DOHH2 (cell line): ENCODE measurements around the gene LEPR.

Experiments used
- H3F3A ChIP-seq: fragments of 200-600 bp; sonication (generic), shearing (Covaris generic); 2 replicates; pipeline ENCODE4 v1.6.0; 2016; ENCODE audit warnings: antibody characterized with exemption, mild to moderate bottlenecking; ENCODE audit not compliant: control insufficient read depth, insufficient read depth
- H3K27ac ChIP-seq: fragments of 200-600 bp; sonication (generic); 2 replicates; pipeline ENCODE4 v1.5.1; 2014; ENCODE audit warnings: low read depth, mild to moderate bottlenecking, low read length, moderate library complexity
- H3K27me3 ChIP-seq: fragments of 200-600 bp; sonication (generic); 2 replicates; pipeline ENCODE4 v1.6.1; 2014; ENCODE audit warnings: mild to moderate bottlenecking, low read length, mixed read lengths; ENCODE audit not compliant: control insufficient read depth
- H3K36me3 ChIP-seq: fragments of 200-600 bp; sonication (generic); 2 replicates; pipeline ENCODE4 v1.6.1; 2014; ENCODE audit warnings: mild to moderate bottlenecking, low read length, moderate library complexity, mixed read lengths; ENCODE audit not compliant: control insufficient read depth
- H3K4me1 ChIP-seq: fragments of 200-600 bp; sonication (generic); 2 replicates; pipeline ENCODE4 v1.6.1; 2014; ENCODE audit warnings: mild to moderate bottlenecking, low read length, mixed read lengths; ENCODE audit not compliant: control insufficient read depth
- H3K4me2 ChIP-seq: fragments of 200-600 bp; sonication (generic); 2 replicates; pipeline ENCODE4 v1.6.0; 2014; ENCODE audit warnings: mild to moderate bottlenecking, low read length, moderate library complexity
- H3K4me3 ChIP-seq: fragments of 200-600 bp; sonication (generic); 2 replicates; pipeline ENCODE4 v1.5.1; 2014; ENCODE audit warnings: mild to moderate bottlenecking, low read length, mixed read lengths
- H3K79me2 ChIP-seq: fragments of 200-600 bp; sonication (generic); 2 replicates; pipeline ENCODE4 v1.6.1; 2014; ENCODE audit warnings: mild to moderate bottlenecking, low read length, mixed read lengths; ENCODE audit not compliant: control insufficient read depth
- H3K9me2 ChIP-seq: fragments of 200-600 bp; sonication (generic); replicated peaks from 2 replicates; pipeline ENCODE4 v1.6.1; 2014; ENCODE audit warnings: mild to moderate bottlenecking, low read length, mixed read lengths; ENCODE audit not compliant: control insufficient read depth
- H3K9me3 ChIP-seq: fragments of 200-600 bp; sonication (generic); 2 replicates; pipeline ENCODE4 v1.6.1; 2014; ENCODE audit warnings: antibody characterized with exemption, low read length, mixed read lengths; ENCODE audit not compliant: control insufficient read depth, insufficient read depth
- H4K20me1 ChIP-seq: fragments of 200-600 bp; sonication (generic); 2 replicates; pipeline ENCODE4 v1.6.0; 2014; ENCODE audit warnings: low read depth, mild to moderate bottlenecking, antibody characterized with exemption, low read length, moderate library complexity; ENCODE audit not compliant: control insufficient read depth, insufficient read depth
- CTCF ChIP-seq: fragments of 200-600 bp; sonication (generic); IDR thresholded peaks from one replicate; pipeline ENCODE4 v1.5.1; 2014; ENCODE audit warnings: antibody characterized with exemption, mild to moderate bottlenecking, low read depth, low read length; ENCODE audit not compliant: poor library complexity, severe bottlenecking
- EZH2phosphoT487 ChIP-seq: fragments of 200-600 bp; sonication (generic); IDR thresholded peaks from 2 replicates; pipeline ENCODE4 v1.6.1; 2017; ENCODE audit warnings: borderline replicate concordance, mild to moderate bottlenecking, antibody characterized with exemption, low read length, moderate library complexity, mixed read lengths

Gene LEPR

GRCh38 chr1:65425697-65426096 lies 5.2 kb downstream of the LEPR start:
- no peak overlapping the region for H3K27ac ChIP-seq
- H4K20me1 ChIP-seq: no peaks in the 10 kb centered on the region
- no peaks in the 10 kb centered on the region for H3K9me3 ChIP-seq
- TF ChIP-seq EZH2phosphoT487 (no peak), CTCF (no peak)
- H3K27me3 ChIP-seq: no peaks in the 10 kb centered on the region
- no peak overlapping the region for H3K4me3 ChIP-seq
- peaks cover 39% of the 10 kb centered on the region for H3K79me2 ChIP-seq
- no peak overlapping the region for H3K4me2 ChIP-seq
- no peaks in the 10 kb centered on the region for H3K9me2 ChIP-seq
- H3K36me3 ChIP-seq: peaks cover 41% of the 10 kb centered on the region
- peaks cover 14% of the 10 kb centered on the region for H3K4me1 ChIP-seq
- H3F3A ChIP-seq: 0 out of 2 replicates have a peak, but pooled peaks cover 2% of the 10 kb centered on the region

GRCh38 chr1:65429078-65429477 lies 8.6 kb downstream of the LEPR start:
- TF ChIP-seq CTCF: no peak
- TF ChIP-seq EZH2phosphoT487: no peak
- Histone ChIP-seq H4K20me1 (no peaks in the 10 kb centered on the region), H3K27me3 (no peaks in the 10 kb centered on the region), H3K9me3 (no peaks in the 10 kb centered on the region), H3K79me2 (peaks cover 6% of the 10 kb centered on the region), H3F3A (0 out of 2 replicates have a peak, but pooled peaks cover 2% of the 10 kb centered on the region), H3K4me3 (no peak overlapping the region), H3K9me2 (no peaks in the 10 kb centered on the region), H3K4me1 (no peaks in the 10 kb centered on the region), H3K4me2 (no peak overlapping the region), H3K27ac (no peak overlapping the region), H3K36me3 (peaks cover 48% of the 10 kb centered on the region)

GRCh38 chr1:65429806-65430205 lies 9.3 kb downstream of the LEPR start:
- Histone ChIP-seq H4K20me1 (no peaks in the 10 kb centered on the region), H3K27me3 (no peaks in the 10 kb centered on the region), H3K9me2 (no peaks in the 10 kb centered on the region), H3F3A (0 out of 2 replicates have a peak, but pooled peaks cover 2% of the 10 kb centered on the region), H3K79me2 (no peaks in the 10 kb centered on the region), H3K9me3 (no peaks in the 10 kb centered on the region), H3K4me1 (no peaks in the 10 kb centered on the region), H3K4me3 (no peak overlapping the region), H3K4me2 (no peak overlapping the region), H3K36me3 (peaks cover 48% of the 10 kb centered on the region), H3K27ac (no peak overlapping the region)
- no peak for TF ChIP-seq CTCF
- no peak for TF ChIP-seq EZH2phosphoT487
